ENCODE results near the gene ATP1A3.
A peak's percentile ranks its signal among the peaks of the same experiment; 100 is the strongest.

ATP1A3 gene

GRCh38 chr19:41932259-41932719 is 61.7 kb downstream of the ATP1A3 start:
- Histone ChIP-seq H3K36me3 (no peaks in the 10 kb centered on the region), H3K9me3 (ENCODE audit: severe bottlenecking) (no peaks in the 10 kb centered on the region), H3K27me3 (ENCODE audit: insufficient read depth, low read depth, severe bottlenecking) (peaks cover 16% of the 10 kb centered on the region), H3K4me3 (ENCODE audit: low read depth, low read length) (no peak overlapping the region), H3K27ac (no peak overlapping the region)
- TF ChIP-seq CTCF (IDR thresholded peaks at IDR 0.05; ENCODE audit: low read depth, low read length), result no peak
- DNase-seq, result no peak

GRCh38 chr19:41930926-41931592 is 63.0 kb downstream of the ATP1A3 start:
- peak; percentile 57 for TF ChIP-seq CTCF (IDR thresholded peaks at IDR 0.05; ENCODE audit: low read depth, low read length)
- no peak overlapping the region for H3K4me3 ChIP-seq (ENCODE audit: low read depth, low read length)
- peaks cover 27% of the 10 kb centered on the region for H3K27me3 ChIP-seq (ENCODE audit: insufficient read depth, low read depth, severe bottlenecking)
- H3K9me3 ChIP-seq (ENCODE audit: severe bottlenecking), result no peaks in the 10 kb centered on the region
- H3K27ac ChIP-seq, result no peak overlapping the region
- H3K36me3 ChIP-seq, result no peaks in the 10 kb centered on the region
- peak; percentile 64 for DNase-seq

GRCh38 chr19:41930322-41930722 is 63.7 kb downstream of the ATP1A3 start:
- Histone ChIP-seq H3K27me3 (ENCODE audit: insufficient read depth, low read depth, severe bottlenecking) (peaks cover 34% of the 10 kb centered on the region), H3K27ac (no peak overlapping the region), H3K4me3 (ENCODE audit: low read depth, low read length) (no peak overlapping the region), H3K9me3 (ENCODE audit: severe bottlenecking) (no peaks in the 10 kb centered on the region), H3K36me3 (no peaks in the 10 kb centered on the region)
- no peak for TF ChIP-seq CTCF (IDR thresholded peaks at IDR 0.05; ENCODE audit: low read depth, low read length)
- no peak for DNase-seq

- TF ChIP-seq CTCF (IDR thresholded peaks at IDR 0.05; ENCODE audit: low read depth, low read length), result no peak
- H3K27ac ChIP-seq, result no peak overlapping the region
- H3K27me3 ChIP-seq (ENCODE audit: insufficient read depth, low read depth, severe bottlenecking), result peaks cover 41% of the 10 kb centered on the region
- no peaks in the 10 kb centered on the region for H3K9me3 ChIP-seq (ENCODE audit: severe bottlenecking)
- no peaks in the 10 kb centered on the region for H3K36me3 ChIP-seq
- no peak for DNase-seq
- H3K4me3 ChIP-seq (ENCODE audit: low read depth, low read length), result no peak overlapping the region
Observed at GRCh38 chr19:41929536-41930071, 64.4 kb downstream of the ATP1A3 start.

GRCh38 chr19:41928754-41929535 is 65.1 kb downstream of the ATP1A3 start:
- H3K27me3 ChIP-seq (ENCODE audit: insufficient read depth, low read depth, severe bottlenecking), result peaks cover 46% of the 10 kb centered on the region
- H3K36me3 ChIP-seq, result no peaks in the 10 kb centered on the region
- no peaks in the 10 kb centered on the region for H3K9me3 ChIP-seq (ENCODE audit: severe bottlenecking)
- DNase-seq, result no peak
- H3K4me3 ChIP-seq (ENCODE audit: low read depth, low read length), result peak overlapping the region; percentile 44
- TF ChIP-seq CTCF (IDR thresholded peaks at IDR 0.05; ENCODE audit: low read depth, low read length), result no peak
- H3K27ac ChIP-seq, result no peak overlapping the region
